Ecto neural progenitor cell (in vitro differentiated cells): Measurements from ENCODE around the gene EFR3B.
"Not testable (repeated sequence)": the region's sequence is repeated elsewhere in the genome, so short reads cannot be mapped to it uniquely, and the experiment has no call there.

Experiments
- DNase-seq: peaks from one replicate; pipeline ENCODE4 v3.0.0-alpha.2; 2018; ENCODE audit warnings: low spot score

Gene EFR3B

DNA sequence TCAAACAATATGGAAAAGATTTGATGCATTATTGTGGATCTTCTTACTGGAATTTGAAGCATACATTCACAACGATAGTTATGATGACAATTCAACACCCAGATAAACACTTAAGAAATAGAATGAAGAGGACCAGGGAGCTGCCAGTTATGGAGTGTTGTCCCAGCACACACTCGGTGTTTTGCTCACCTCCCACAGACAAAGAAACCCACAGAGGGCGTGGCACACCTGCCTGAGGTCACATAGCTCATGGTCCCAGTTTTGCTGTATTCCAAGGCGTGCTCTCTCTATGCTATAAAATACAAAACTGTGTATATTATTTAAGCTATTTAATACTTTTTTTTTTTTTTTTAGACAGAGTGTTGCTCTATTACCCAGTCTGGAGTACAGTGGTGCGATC lies 31.1 kb downstream of the EFR3B start:
- no peak for DNase-seq

DNA sequence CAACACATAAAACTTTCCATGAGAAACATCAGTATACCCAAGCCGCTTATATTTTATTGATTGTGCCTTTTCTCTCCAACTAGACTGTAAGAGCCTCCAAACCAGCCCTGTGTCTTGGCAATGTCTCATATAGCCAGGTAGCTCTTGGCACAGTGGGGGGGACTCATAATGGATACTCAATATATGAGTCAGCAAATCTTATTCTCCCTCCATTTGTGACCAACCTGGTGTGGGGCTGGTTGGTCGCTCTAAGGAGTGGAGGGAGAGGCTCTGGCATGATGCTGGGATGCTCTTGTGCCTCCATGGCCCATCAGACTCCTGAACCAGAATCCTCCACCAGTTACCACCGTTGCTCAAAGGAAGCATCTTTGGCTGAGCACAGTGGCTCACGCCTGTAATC lies 32.0 kb downstream of the EFR3B start:
- no peak for DNase-seq

DNA sequence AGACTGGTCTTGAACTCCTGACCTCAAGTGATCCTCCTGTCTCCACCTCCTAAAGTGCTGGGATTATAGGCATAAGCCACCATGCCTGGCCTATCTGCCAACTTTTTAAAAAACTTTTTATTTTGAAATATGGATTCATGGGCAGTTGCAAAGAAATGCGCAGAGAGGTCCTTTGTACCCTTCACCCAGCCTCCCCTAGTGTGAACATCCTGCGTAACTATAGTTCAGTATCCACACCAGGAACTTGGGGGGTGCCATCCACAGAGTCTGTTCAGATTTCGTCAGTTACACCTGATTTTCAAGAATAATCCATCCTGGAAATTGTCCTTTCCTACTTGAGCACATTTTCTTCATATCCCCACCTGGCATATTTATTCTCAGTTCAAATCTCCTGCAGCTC lies 33.0 kb downstream of the EFR3B start:
- no peak for DNase-seq

DNA sequence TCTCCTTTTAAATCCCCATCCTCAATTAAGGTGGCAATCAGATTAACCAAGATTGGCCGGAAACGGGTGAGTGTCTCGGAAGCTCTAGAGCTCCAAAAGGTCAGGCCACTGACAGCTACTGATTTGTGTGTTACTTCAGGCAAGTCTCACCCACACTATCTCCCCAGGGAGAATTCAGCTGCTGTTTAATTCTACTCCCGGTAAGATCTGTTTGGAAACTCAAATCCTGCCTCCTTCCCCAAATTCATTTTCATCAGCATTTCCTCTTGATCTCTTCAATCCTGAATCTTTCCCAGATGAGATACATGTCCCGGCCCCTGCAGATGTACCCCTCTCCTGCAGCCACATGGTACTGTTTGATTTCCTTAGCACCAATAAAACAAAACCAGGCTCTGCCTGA lies 34.9 kb downstream of the EFR3B start:
- no peak for DNase-seq

DNA sequence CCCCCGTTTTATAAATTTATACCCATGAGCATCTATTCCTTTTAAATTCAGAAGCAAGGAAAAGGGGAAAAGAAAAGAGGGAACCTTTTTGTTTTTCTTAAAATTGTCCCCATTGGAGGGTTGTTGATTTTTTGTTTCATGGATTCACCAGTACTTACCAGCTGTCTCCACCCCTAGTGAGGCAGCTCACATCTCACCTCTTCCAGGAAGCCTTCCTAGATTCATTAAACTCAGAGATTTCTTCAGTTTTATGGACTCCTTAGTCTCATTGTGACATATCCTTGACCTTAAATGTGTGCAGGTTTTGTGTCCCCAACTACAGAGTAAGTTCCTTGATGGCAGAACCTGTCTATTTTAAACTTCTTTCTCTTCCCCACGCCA lies 35.9 kb downstream of the EFR3B start:
- no peak for DNase-seq

DNA sequence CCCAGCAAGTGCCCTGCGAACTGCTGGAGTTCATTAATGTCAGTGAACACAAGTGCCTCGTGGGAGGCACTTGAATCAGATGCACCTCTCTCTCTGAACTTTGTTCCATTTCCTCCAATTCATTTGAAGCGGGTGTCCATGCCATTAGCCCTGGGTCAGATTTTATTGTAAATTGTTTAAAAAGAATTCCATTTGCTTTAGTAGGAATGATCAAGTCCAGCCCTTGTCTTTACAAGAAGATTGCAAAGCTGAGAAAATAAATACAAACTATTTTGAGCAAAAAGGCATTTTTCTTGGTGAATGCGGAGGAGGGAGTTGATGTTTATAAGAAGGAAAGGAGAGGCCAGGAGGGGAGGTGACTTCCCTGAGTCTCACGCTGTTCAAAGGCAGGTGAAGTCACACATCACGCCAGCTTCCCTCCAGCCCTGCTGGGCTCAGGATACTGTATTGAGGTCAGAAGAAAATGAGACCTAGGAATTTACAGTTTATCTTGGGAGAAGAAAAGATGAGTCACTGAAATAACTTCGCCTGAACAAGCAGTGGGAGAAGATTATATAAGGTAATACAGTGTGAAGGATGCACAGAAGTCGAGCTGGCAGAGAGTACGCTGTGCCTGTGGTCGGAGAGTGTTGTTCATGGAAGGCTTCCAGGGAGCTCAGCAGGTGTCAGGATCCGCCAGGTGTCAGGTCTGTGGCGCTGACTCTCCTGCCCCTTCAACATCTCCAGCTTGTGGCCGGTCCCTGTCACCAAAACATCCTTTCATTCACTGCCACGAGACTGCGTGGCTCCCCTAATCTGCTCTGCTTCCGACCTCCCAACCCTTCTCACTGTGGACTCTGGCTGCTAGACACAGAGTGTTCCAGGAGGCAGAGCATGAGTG lies 36.5 kb downstream of the EFR3B start:
- DNase-seq = no peak

DNA sequence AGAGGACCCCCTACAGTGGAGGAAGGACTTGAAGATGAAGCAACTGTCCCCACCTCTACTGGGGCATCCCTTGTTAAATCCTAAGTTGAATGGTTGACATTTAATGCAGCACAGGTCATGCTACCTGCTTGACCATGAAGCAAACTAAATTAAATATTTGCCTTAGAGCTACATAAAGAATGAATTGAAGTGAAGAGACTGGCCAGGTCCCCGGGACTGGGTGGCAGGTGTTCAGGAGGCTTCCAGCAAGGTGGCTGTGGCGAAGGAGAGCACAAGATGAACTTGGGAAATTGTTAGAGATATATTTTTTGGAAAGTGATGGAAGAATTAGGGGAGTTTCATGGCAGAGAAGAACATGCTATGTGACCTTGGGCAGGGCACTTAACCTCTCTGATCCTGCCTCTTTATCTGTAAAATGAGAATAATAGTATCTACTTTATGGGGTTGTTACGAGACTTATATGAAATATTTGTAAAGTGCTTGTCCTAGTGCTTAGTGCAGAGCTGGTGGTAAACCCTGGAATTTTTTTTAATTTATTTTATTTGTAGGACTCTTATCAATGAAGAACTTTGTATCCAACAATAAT lies 37.3 kb downstream of the EFR3B start:
- DNase-seq = no peak

DNA sequence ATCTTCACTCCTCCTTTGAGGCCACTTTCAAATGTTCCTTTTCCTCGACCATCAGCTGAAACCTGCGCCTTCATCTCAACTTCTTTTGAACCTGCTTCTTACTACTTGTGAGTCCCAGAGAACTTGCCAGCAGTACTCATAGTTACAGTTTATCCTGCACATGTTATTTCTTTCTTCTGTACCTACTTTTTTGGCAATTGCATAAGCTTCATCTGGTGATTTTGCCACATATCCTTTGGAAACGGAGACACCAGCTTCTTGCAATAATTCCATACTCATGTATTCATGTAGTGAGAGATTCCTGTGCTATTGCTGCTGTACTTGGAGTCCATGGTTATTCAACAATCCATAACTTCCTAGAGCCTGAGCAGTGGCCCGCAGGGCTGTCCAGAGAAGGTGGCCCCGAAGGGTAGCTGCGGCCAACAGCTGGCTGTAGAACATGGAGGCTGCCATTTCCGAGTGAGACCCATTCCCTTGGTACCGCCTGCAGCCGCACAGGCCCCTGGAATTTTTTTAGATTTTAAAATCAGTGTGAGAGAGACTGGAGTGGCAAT lies 39.4 kb downstream of the EFR3B start:
- DNase-seq = no peak

DNA sequence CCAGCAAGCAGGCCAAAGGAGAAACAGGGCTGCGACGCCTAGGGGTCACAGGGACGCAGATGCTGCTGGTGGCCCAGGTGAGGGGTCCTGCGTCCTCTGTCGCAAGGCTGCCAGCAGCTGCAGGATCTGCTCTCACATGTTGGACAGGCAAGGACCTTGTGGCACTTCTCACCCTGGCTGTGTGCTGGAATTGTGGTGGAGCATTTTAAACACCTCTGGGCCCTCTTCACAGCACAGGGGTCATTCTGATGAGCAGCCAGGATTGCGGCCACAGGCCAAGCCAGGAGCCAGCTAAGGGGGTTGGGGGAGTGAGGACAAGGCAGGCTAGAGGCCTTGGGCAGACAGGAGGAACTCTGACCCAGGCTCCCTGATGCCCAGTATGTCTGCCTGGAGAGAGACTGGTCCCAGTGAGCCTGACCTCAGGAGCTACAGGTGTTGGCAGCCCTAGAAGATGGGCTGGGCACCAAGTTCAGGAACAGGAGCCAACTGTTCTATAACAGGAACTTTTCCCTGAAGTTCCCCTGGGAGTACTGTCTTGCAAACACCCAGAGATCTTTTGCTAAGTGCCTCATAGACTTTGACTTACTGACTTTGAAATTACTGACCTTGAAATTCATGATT lies 40.2 kb downstream of the EFR3B start:
- DNase-seq = no peak

DNA sequence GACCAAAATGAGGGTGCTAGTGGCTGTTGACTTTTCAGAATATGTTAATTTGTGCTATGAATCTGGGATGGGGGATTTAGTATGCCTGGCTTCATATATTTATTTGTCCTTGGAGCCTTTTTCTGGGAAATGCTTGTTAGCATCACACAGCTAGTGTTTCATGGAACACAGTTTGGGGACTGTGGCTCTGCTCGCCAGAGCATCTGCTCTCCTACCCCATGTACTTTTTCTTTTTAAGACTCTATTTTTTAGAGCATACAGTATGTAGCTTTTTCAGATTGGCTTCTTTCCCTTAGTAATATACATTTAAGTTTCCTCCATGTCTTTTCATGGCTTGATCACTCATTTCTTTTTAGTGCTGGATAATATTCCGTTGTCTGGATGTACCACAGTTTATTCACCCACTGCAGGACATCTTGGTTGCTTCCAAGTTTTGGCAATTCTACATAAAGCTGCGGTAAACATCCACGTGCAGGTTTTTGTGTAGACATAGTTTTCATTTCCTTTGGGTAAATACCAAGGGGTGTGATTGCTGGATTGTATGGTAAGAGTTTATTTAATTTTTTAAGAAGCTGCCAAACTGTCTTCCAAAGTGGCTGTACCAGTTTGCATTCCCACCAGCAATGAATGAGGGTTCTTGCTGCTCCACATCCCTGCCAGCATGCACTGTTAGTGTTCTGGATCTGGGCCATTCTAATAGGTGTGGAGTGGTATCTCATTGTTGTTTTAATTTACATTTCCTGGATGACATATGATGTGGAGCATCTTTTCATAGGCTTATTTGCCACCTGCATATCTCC lies 44.1 kb downstream of the EFR3B start:
- DNase-seq = no peak

DNA sequence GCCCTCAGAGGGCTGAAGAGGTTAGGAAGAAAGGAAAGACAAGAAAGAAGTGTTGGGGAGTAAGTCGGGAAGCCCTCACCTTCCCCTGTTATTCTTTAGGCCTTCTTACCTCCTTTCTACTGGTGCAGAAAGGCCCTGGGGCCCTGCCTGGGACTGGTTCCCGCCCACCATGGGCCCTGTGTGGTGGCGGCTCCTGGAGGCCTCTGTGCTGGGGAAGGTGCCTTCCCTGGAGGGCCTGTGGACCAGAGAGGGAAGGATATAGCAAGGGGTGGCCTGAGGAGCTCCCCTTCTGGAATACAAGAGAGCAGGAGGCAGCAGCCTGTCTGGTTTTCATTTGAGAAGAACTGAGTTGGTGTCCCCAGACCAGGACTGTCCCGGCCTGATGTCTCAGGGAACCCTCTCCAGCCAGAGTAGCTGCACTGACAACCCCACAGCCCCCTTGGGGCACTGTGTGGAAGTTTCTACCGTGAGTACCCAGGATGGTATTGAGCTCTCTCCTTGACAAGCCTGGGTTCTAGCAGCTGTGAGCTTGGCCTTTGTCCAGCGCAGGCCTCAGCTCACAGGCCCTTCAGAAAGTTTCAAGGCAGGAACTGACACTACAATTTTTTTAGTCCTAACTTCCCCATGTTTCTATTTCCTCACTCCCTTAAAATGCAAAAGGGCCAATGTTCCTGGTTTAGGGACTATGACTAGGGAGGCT lies 47.1 kb downstream of the EFR3B start:
- DNase-seq = no peak

DNA sequence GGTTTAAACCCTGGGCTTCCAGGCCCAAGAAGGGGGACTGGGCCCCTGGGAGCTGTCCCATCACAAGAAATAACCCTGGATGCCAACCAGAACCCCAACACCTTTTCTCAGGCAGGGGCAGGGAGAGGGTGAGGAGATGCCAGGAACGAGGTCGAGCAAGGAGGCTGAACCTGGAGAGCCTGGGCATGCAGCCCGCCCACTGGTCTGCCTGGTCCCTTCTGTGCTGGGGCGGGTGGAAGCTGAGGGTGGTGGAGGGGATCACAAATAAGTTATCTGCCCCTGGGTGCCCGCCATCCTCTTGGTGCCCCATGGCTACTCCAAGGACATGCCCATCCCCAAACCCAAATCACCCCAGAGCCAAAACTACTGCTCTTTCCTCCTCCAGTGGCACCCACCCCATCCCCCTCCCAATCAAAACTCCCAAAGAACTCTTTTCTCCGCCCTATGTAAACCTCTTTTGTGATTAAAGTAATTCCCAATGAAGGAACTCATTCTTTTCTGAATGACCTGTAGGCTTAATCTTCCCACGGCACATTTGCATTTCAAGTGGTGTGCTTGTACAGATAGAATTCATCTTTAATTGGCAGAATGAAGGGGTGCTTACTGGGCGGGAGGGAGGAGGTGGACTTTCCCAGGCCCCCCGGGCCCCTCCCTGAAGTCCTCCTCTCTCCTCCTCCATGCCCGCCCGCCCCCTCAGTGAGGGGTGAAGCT lies 47.9 kb downstream of the EFR3B start:
- no peak for DNase-seq

DNA sequence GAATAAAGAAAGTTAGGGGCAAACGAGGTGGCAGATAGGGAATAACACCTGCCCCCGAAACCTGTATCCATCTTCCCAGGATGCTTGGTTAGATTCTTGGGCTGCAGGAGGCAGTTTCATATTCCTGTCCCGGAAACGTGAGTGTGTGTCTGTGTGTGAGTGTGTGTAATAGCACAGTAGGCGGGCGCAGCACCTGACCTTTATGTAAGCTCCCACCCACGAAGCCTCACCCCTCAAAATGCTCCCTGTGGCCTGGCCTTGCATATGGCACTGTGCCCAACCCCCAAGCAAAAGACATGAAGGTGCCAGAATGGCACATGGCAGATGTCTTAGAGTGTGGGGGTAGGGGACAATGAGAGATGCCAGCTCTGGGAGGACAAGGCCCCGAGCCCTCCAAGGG lies 48.9 kb downstream of the EFR3B start:
- DNase-seq = no peak

DNA sequence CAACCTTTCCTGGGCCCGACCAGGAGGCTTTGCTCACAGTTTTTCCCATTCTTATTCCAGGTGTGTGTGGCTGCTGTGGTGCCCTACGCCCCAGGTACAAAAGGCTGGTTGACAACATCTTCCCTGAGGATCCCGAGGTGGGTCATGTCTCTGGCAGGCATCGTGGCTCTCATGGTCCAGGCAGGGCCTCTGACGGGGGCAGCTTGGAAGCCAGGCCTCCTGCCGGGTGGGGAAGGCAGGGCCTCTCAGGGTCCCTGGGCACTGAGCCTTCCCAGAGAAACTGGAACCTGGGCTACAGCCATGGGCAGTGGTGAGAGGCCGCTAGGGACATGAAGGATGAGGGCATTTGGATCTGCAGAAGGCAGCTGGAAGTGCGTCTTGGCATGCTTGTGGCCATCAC lies 49.4 kb downstream of the EFR3B start:
- no peak for DNase-seq

DNA sequence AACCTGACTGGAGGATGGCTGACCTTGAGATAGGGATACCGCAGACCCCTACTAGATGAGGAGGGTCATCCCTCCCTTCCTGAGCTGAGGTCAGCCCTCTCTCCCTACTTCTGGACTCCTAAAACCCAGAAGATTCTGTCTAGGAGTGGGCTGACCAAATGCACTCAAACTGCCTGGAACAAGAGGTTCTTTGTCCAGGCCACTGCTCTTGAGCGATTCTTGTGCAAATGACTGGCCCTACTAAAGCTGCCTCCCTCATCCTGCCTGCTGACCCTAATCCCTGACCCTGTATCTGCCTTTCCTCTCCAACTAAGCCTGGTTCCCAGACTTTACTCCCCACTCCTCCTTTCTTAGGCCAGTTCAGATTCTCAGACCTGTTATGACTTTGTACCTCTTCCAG lies 56.2 kb downstream of the EFR3B start:
- peak; percentile 55 for DNase-seq

DNA sequence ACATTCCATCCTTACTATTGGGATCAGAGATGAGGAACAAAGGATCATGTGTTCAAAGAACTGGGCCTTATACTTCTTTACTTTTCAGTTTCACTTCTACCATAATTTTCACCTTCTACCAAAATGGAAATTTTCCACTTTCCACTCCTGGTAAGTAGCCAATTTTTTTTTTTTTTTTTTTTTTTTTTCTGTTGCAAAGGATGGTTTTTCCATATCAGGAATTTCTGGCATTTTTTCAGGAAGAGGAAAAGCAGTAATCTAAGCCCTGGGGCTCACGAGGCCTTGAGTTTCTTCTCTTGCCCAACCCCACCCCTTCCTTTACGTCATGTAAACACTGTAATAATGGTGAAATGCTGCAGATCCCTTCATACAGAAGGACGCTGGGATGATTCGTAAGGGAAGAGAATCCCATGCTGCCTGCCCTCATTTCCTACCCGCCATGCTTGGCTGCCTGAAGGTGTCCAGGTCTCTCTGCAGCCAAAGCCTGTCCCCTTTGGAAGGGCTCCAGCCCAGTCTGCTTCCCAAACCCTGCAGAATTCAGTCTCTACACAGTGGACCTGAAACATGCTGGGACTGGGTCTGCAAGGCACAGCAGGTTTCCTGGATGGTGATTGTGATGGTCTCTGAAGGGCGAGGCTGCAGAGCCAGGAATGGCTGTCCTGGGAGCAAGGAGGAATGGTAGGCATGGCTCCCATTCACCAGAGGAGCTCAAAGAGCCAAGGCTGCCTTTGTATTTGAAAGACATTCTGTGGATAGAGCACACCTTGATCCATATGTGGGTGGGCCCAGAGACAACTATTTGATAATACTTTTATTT lies 57.0 kb downstream of the EFR3B start:
- DNase-seq = no peak

DNA sequence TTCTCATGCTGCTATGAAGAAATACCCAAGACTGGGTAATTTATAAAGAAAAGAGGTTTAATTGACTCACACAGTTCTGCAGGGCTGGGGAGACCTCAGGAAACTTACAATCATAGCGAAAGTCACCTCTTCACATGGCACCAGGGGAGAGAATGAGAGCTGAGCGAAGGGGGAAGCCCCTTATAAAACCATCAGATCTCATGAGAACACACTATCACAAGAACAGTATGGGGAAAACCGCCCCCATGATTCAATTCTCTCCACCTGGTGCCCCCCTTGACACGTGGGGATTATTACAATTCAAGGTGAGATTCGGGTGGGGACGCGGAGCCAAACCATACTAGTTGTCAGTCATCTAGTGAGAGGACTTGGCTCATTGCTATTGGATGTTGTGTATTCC lies 60.5 kb downstream of the EFR3B start:
- not testable (repeated sequence) for DNase-seq

DNA sequence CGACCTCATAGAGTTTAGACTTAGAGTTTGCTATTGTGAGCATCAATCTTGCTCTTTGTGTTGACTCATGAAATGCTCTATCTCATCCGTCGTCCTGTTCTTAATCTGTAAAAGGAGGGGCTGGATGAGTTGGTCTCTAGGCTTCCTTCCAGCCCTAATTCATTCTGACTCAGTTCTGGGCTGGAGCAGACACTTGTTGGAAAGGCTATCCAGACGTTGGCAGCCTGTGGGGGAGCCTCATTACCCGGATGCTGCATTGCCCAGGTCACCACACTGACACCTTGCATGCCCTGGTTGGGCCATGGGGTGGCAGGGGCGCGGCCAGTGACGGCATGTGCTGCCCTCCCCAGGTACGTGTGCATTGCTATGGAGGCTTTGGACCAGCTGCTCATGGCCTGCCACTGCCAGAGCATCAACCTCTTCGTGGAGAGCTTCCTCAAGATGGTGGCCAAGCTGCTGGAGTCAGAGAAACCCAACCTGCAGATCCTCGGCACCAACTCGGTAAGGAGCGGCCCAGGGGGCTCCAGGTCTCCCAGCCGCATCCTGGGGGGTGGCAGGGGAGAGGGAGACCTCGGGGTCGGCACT lies 61.5 kb downstream of the EFR3B start:
- no peak for DNase-seq

DNA sequence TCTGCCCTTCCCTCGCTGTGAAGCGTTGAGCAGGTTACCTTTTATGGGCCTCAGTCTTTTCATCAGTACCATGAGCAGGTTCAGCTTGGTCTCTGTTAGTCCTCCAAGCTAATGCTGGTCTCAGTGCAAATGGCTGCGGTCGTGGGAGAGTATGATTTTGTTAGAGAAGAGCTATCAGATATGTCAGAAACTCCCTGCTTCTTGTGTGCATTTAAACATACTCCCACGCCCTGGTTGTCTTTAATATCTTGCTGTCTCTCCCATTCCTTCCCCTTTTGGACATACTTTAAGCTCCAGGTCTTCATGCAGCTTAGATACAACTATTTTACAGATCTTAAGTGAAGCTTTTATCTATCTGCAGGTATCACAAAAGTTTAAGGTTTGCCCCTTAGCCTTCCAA lies 62.9 kb downstream of the EFR3B start:
- no peak for DNase-seq
